Measurements from ENCODE around the gene CARD19. TPM values are rescaled to one million over a fixed set of nuclear protein-coding genes. Genes with fewer than 3 reads are reported as not detected.
"Not testable (repeated sequence)": the region's sequence is repeated elsewhere in the genome, so short reads cannot be mapped to it uniquely, and the experiment has no call there.

CARD19 gene
- total and polyA plus RNA-seq, 4 experiments from 2014 or later: 57.8 to 88.7 (median 64.9) TPM

DNA sequence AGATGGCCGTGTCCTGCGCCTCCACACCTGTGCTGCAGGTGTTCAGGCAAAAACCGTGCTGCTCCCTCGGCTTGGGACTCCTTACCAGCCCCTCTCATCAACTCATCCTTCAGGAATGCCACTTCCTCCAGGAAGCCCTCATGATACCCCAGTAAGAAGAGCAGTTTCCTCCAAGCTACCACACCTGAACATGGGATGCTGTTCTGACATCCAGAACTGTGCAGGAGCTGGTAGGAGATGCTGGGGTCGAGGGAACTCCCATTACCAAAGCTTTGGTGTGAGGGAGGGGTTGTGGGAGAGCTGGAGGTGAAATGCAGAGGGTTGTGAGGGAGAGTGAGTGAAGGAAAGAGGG lies 18.9 kb downstream of the CARD19 start:
- Mint-ChIP-seq H3K36me3 (peaks cover 4 to 28% of the 10 kb centered on the region in 2 donors), H3K4me1 (peaks cover 8 to 18% (median 17%) of the 10 kb centered on the region in 4 donors), H3K27ac (peak overlapping the region in 6 of 7 donors; percentile 62 to 86 (median 70)), H3K4me3 (peak overlapping the region in 1 of 8 donors; percentile 11), H3K27me3 (no peaks in the 10 kb centered on the region), H3K9me3 (no peaks in the 10 kb centered on the region)
- CTCF ChIA-PET (ENCODE audit: partially characterized antibody): no interaction called here
- Histone ChIP-seq H3K4me3 (ENCODE audit: low read length in 2 of 2) (no peak overlapping the region), H3K27me3 (ENCODE audit: insufficient read depth, low read length) (no peaks in the 10 kb centered on the region), H3K4me1 (ENCODE audit: insufficient read depth, low read length) (peaks cover 15% of the 10 kb centered on the region), H3K36me3 (ENCODE audit: insufficient read depth, low read length) (peaks cover 27% of the 10 kb centered on the region), H3K27ac (ENCODE audit: low read depth, low read length) (no peak overlapping the region), H3K9me3 (ENCODE audit: control insufficient read depth in 1 of 2, low read length in 2 of 2) (no peaks in the 10 kb centered on the region)
- no peak for DNase-seq
- intact Hi-C loops (cut with micrococcal nuclease): no loop called here
- POLR2A ChIA-PET (ENCODE audit: partially characterized antibody): interaction anchor here (2.0 kb wide), 1 partner anchor 19 kb away, joined by 6 read pairs; the partner anchor contains the start of gene NINJ1

DNA sequence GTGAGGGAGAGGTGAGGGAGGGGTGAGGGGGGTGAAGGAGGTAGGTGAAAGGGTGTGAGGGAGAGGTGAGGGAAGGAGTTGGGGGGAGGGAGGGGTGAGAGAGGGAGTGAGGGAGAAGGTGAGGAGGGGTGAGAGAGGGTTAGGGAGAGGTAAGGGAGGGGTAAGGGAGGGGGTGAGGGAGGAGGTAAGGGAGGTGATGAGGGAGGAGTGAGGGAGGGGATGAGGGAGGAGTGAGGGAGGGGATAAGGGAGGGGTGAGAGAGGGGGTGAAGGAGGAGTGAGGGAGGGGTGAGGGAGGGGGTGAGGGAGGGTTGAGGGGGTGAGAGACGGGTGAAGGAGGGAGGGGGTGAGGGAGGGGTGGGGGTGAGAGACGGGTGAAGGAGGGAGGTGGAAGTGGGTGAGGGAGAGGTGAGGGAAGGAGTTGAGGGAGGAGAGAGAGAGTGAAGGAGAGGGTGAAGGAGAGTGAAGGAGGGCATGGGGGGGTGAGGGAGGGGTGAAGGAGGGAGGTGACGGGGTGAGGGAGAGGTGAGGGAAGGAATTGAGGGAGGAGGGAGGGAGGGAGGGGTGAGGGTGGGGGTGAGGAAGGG lies 19.6 kb downstream of the CARD19 start:
- POLR2A ChIA-PET (ENCODE audit: partially characterized antibody): interaction anchor here (1.0 to 2.0 kb wide), 2 partner anchors 18 to 28 kb away, joined by 3 to 6 read pairs; partner anchors contain the start of gene NINJ1
- Histone ChIP-seq H3K27ac (ENCODE audit: low read depth, low read length) (no peak overlapping the region), H3K36me3 (ENCODE audit: insufficient read depth, low read length) (peaks cover 22% of the 10 kb centered on the region), H3K9me3 (ENCODE audit: control insufficient read depth in 1 of 2, low read length in 2 of 2) (no peaks in the 10 kb centered on the region), H3K27me3 (ENCODE audit: insufficient read depth, low read length) (no peaks in the 10 kb centered on the region), H3K4me3 (ENCODE audit: low read length in 2 of 2) (no peak overlapping the region), H3K4me1 (ENCODE audit: insufficient read depth, low read length) (peaks cover 21% of the 10 kb centered on the region)
- H3K27me3 Mint-ChIP-seq: no peaks in the 10 kb centered on the region
- H3K36me3 Mint-ChIP-seq: peaks cover 4 to 27% of the 10 kb centered on the region in 2 donors
- H3K4me1 Mint-ChIP-seq: peaks cover 12 to 25% (median 22%) of the 10 kb centered on the region in 4 donors
- H3K4me3 Mint-ChIP-seq: no peak overlapping the region
- intact Hi-C loops (cut with micrococcal nuclease): no loop called here
- peak in 1 of 5 donors; percentile 58 for DNase-seq
- peak overlapping the region in 1 of 7 donors; percentile 62 for H3K27ac Mint-ChIP-seq
- no peaks in the 10 kb centered on the region for H3K9me3 Mint-ChIP-seq
- CTCF ChIA-PET (ENCODE audit: partially characterized antibody): interaction anchor here (1.9 kb wide), 1 partner anchor 9 kb away, joined by 6 read pairs; no protein-coding TSS in a partner anchor

DNA sequence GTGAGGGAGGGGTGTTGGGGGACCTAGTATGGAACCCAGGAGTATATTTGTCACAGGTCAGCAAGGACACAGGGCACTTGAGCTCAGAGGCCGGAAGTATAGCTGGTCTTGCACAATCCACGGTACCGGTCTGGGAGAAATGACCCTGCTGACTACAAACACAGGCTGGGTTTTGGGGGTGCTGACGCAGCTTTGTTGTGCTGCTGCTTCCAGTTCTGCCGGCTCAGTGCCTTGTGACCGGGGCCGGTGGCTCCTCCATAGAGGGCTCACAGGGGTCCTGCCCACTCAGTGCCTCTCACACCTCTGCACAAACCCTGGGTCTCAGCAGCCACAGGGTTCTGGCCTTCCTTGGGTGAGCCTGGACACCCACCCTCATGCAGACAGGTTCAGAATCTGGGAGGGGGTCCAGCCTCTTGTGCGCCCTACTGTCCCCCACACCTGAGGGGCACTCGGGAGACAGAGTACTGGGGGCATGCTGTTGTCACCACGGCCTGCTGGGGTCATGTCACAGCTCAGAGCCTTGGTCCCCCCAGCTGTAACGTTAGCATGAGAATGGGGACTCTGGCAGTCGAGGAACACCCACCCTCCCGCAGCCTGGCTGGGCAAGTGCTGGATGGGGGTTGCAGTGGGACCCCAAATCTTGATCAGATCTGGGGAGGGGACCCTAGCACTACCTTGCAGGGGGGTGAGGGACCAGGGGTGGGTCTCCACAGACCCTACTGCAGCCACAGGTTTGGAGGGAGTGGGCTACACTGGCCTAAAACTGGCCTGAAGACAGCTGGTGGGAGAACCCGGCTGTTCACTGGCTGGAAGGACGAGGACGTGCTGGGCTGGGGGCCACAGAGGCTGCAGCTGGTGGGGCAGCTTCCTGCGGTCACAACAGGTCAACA lies 20.3 kb downstream of the CARD19 start:
- Mint-ChIP-seq H3K36me3 (peaks cover 0 to 25% of the 10 kb centered on the region in 2 donors), H3K27me3 (no peaks in the 10 kb centered on the region), H3K4me3 (no peak overlapping the region), H3K4me1 (peaks cover 12 to 25% (median 21%) of the 10 kb centered on the region in 4 donors), H3K27ac (peak overlapping the region in 3 of 7 donors; percentile 15 to 81 (median 41)), H3K9me3 (no peaks in the 10 kb centered on the region)
- Histone ChIP-seq H3K27ac (ENCODE audit: low read depth, low read length) (no peak overlapping the region), H3K9me3 (ENCODE audit: control insufficient read depth in 1 of 2, low read length in 2 of 2) (no peaks in the 10 kb centered on the region), H3K4me3 (ENCODE audit: low read length in 2 of 2) (no peak overlapping the region), H3K27me3 (ENCODE audit: insufficient read depth, low read length) (no peaks in the 10 kb centered on the region), H3K4me1 (ENCODE audit: insufficient read depth, low read length) (peaks cover 21% of the 10 kb centered on the region), H3K36me3 (ENCODE audit: insufficient read depth, low read length) (peaks cover 16% of the 10 kb centered on the region)
- peak in 1 of 5 donors; percentile 39 for DNase-seq
- intact Hi-C loops (cut with micrococcal nuclease): no loop called here
- POLR2A ChIA-PET (ENCODE audit: partially characterized antibody): interaction anchor here (0.9 to 2.0 kb wide), 5 partner anchors 16 to 27 kb away, joined by 3 to 6 read pairs (median 3); partner anchors contain the start of genes CARD19 and NINJ1
- CTCF ChIA-PET (ENCODE audit: partially characterized antibody): interaction anchor here (1.9 kb wide), 1 partner anchor 10 kb away, joined by 6 read pairs; no protein-coding TSS in a partner anchor

DNA sequence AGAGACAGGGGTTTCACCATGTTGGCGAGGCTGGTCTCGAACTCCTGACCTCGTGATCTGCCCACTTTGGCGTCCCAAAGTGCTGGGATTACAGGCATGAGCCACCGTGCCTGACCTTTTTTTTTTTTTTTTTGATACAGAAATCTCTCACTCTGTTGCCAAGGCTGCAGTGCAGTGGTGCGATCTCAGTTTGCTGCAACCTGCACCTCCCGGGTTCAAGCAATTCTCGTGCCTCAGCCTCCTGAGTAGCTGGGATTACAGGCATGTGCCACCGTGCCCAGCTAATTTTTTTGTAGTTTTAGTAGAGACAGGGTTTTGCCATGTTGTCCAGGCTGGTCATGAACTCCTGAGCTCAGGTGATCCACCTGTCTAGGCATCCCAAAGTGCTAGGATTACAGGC lies 21.5 kb downstream of the CARD19 start:
- H3K4me3 Mint-ChIP-seq; intact Hi-C loops (cut with micrococcal nuclease); H3K27ac ChIP-seq (ENCODE audit: low read depth, low read length); H3K9me3 ChIP-seq (ENCODE audit: control insufficient read depth in 1 of 2, low read length in 2 of 2); H3K4me3 ChIP-seq (ENCODE audit: low read length in 2 of 2); H3K36me3 ChIP-seq (ENCODE audit: insufficient read depth, low read length); H3K27me3 ChIP-seq (ENCODE audit: insufficient read depth, low read length); H3K9me3 Mint-ChIP-seq; H3K27me3 Mint-ChIP-seq: not testable (repeated sequence)
- Mint-ChIP-seq H3K36me3 (peaks cover 0 to 22% of the 10 kb centered on the region in 2 donors), H3K4me1 (peaks cover 12 to 28% (median 22%) of the 10 kb centered on the region in 4 donors), H3K27ac (peak overlapping the region in 4 of 7 donors; percentile 17 to 83 (median 59))
- H3K4me1 ChIP-seq (ENCODE audit: insufficient read depth, low read length): peaks cover 21% of the 10 kb centered on the region
- CTCF ChIA-PET (ENCODE audit: partially characterized antibody): interaction anchor here (1.8 to 1.9 kb wide), 2 partner anchors 8 to 11 kb away, joined by 6 to 14 read pairs; no protein-coding TSS in a partner anchor
- peak in 1 of 5 donors; percentile 33 for DNase-seq
- POLR2A ChIA-PET (ENCODE audit: partially characterized antibody): interaction anchor here (0.9 to 1.2 kb wide), 3 partner anchors 14 to 24 kb away, joined by 3 to 4 read pairs (median 3); no protein-coding TSS in a partner anchor

DNA sequence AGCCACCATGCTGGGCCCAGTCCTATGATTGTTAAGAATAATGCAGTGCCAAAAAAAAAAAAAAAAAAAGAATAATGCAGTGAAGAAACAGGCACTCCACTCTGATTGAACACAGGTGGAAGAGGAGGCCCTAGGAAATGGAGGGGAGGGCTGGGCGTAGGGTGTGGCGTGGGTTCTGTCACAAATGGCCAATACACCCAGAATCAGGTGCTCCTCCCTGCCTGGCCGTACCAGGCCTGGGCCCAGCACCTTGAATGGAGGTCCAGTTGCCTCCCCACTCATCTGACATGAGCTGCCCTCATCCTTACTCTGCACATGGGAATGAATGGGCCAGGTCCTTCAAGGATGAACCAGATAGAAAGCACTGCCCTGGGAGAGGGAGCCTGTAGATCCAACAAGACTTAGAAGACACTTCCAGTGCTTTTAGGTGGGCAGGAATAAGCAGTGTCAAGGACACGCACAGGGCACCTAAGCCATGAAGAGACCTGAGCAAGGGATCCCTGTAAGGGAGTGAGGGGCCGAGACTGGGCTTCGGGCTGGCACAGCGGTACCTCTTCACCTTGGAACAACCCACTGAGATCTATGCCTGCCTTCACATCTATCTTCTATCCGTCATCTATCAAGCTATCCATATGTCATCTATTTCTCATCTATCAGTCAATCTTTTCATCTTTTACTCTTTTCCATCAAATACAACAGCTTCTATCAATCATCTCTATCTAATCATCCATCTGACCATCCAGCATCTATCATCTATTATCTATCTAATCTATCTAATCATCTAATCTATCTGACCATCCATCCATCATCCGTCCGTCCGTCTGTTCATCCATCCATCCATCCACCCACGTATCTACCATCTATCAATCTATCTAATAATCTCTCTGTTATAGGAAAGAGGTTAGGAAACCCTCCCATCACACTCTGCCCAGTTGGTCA lies 22.2 kb downstream of the CARD19 start:
- H3K4me3 Mint-ChIP-seq: no peak overlapping the region
- no peaks in the 10 kb centered on the region for H3K27me3 Mint-ChIP-seq
- peak in 1 of 5 donors; percentile 34 for DNase-seq
- ChIA-PET CTCF (ENCODE audit: partially characterized antibody) (interaction anchor here (1.8 to 2.2 kb wide), 3 partner anchors 9 to 11 kb away, joined by 6 to 14 read pairs (median 9); no protein-coding TSS in a partner anchor), POLR2A (ENCODE audit: partially characterized antibody) (interaction anchor here (1.0 to 2.7 kb wide), 5 partner anchors 10 to 32 kb away, joined by 3 to 11 read pairs (median 4); partner anchors contain the start of gene NINJ1)
- H3K27ac ChIP-seq (ENCODE audit: low read depth, low read length): no peak overlapping the region
- peaks cover 21% of the 10 kb centered on the region for H3K4me1 ChIP-seq (ENCODE audit: insufficient read depth, low read length)
- peak overlapping the region; percentile 11 to 83 (median 70) for H3K27ac Mint-ChIP-seq
- no peaks in the 10 kb centered on the region for H3K27me3 ChIP-seq (ENCODE audit: insufficient read depth, low read length)
- peaks cover 12 to 28% (median 22%) of the 10 kb centered on the region in 4 donors for H3K4me1 Mint-ChIP-seq
- H3K36me3 ChIP-seq (ENCODE audit: insufficient read depth, low read length): peaks cover 5% of the 10 kb centered on the region
- no peak overlapping the region for H3K4me3 ChIP-seq (ENCODE audit: low read length in 2 of 2)
- intact Hi-C loops (cut with micrococcal nuclease): no loop called here
- no peaks in the 10 kb centered on the region for H3K9me3 ChIP-seq (ENCODE audit: control insufficient read depth in 1 of 2, low read length in 2 of 2)
- H3K9me3 Mint-ChIP-seq: no peaks in the 10 kb centered on the region
- peaks cover 0 to 19% of the 10 kb centered on the region in 2 donors for H3K36me3 Mint-ChIP-seq

DNA sequence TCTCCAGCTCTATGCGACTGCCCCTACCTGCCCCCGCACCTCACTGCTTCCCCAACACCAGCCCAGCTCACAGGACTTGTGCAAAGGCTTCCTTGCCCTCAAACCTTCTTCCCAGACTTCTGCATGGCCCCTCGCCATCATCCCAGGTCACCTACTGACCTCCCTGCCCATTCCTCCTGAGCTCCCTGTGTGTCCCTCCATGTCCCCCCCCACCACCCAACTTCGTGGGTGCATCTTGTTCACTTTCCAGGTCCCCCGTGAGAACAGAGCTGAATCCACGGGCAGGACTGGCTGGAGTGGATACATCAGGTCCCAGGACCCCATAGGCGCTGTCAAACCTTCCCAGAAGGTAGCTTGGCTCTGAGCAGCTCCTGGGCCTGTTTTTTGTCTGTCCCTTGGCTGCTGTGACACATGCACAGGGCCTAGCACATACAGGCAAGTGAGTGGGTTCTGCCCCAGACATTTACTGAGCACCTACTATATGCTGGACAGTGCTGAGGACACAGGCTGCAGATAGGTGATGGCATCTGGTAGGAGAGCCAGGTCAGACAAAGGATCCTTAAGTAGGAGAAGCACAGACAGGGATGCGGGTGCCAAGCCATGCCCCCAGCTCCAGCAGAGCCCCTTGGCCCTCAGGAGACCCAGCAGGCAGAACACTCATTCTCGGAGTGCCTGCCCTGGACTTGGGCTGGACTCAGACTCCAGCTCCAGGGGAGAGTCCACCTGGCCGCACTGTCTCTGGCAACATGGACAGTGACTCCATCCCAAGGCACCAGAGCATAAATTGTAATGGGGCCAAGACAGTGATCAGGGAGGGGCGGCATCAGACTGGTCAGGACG lies 23.1 kb downstream of the CARD19 start:
- Mint-ChIP-seq H3K4me1 (peaks cover 12 to 32% (median 22%) of the 10 kb centered on the region in 4 donors), H3K27ac (peak overlapping the region in 6 of 7 donors; percentile 70 to 90 (median 82)), H3K36me3 (peaks cover 0 to 22% of the 10 kb centered on the region in 2 donors), H3K4me3 (peak overlapping the region in 2 of 8 donors; percentile 18 to 42), H3K27me3 (no peaks in the 10 kb centered on the region), H3K9me3 (no peaks in the 10 kb centered on the region)
- H3K4me1 ChIP-seq (ENCODE audit: insufficient read depth, low read length): peaks cover 21% of the 10 kb centered on the region
- CTCF ChIA-PET (ENCODE audit: partially characterized antibody): interaction anchor here (1.1 to 2.7 kb wide), 5 partner anchors 10 to 38 kb away, joined by 3 to 14 read pairs (median 9); no protein-coding TSS in a partner anchor
- DNase-seq: peak in 1 of 5 donors; percentile 29
- H3K27me3 ChIP-seq (ENCODE audit: insufficient read depth, low read length): no peaks in the 10 kb centered on the region
- intact Hi-C loops (cut with micrococcal nuclease): no loop called here
- no peak overlapping the region for H3K27ac ChIP-seq (ENCODE audit: low read depth, low read length)
- no peak overlapping the region for H3K4me3 ChIP-seq (ENCODE audit: low read length in 2 of 2)
- H3K36me3 ChIP-seq (ENCODE audit: insufficient read depth, low read length): no peaks in the 10 kb centered on the region
- POLR2A ChIA-PET (ENCODE audit: partially characterized antibody): interaction anchor here (1.0 to 2.7 kb wide), 6 partner anchors 11 to 32 kb away, joined by 3 to 11 read pairs (median 4); partner anchors contain the start of gene NINJ1
- H3K9me3 ChIP-seq (ENCODE audit: control insufficient read depth in 1 of 2, low read length in 2 of 2): no peaks in the 10 kb centered on the region
